GM13976 (cell line): ENCODE results near the gene ROBO1.

Experiments used
- DNase-seq: peaks from one replicate; pipeline ENCODE4 v3.0.0; 2012; ENCODE audit warnings: low spot score
- in situ Hi-C: fragments of 300-500 bp; cut with MboI; formaldehyde crosslinking; loops from one replicate; pipeline ENCODE4 v1.12.0; 2022; ENCODE audit warnings: low sequenced_read_pairs, mixed read lengths, inconsistent platforms; ENCODE audit not compliant: unreplicated experiment
- TF ChIP-seq, protein P1 (sequence below): IDR thresholded peaks from 2 replicates; pipeline ENCODE4 v1.5.1; 2012; ENCODE audit warnings: borderline replicate concordance, mild to moderate bottlenecking; ENCODE audit not compliant: insufficient read depth; ENCODE audit errors: extremely low read depth, missing control alignments, control extremely low read depth

The ROBO1 gene

DNA sequence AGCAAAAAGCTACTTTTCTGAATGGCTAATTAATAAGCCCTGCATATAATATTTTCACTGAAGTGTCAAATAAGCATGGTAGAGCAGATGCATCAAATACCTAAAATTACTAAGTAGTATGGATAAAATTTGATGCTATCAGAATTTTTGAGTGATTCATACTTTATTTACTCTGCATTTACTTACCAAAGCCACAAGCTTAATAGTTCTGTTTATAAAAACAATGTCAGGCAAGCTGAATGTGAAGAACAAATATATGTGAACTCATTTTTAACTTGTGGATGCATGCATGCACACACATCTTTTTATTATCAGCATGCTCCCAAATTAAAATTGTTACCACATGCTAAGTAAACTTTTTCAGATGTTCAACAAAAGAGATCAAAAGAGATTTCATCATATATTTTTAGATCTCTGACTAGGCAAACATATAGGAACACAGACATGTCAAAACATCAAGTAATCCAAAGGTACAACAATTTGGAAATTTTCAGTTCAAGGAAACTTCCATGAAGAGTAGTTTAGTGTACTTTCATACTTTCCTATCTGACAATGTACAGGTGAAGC lies 969.4 kb downstream of the ROBO1 start:
- no peak for DNase-seq
- TF ChIP-seq, protein P1, sequence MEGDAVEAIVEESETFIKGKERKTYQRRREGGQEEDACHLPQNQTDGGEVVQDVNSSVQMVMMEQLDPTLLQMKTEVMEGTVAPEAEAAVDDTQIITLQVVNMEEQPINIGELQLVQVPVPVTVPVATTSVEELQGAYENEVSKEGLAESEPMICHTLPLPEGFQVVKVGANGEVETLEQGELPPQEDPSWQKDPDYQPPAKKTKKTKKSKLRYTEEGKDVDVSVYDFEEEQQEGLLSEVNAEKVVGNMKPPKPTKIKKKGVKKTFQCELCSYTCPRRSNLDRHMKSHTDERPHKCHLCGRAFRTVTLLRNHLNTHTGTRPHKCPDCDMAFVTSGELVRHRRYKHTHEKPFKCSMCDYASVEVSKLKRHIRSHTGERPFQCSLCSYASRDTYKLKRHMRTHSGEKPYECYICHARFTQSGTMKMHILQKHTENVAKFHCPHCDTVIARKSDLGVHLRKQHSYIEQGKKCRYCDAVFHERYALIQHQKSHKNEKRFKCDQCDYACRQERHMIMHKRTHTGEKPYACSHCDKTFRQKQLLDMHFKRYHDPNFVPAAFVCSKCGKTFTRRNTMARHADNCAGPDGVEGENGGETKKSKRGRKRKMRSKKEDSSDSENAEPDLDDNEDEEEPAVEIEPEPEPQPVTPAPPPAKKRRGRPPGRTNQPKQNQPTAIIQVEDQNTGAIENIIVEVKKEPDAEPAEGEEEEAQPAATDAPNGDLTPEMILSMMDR = no peak
- in situ Hi-C loops = no loop called here

DNA sequence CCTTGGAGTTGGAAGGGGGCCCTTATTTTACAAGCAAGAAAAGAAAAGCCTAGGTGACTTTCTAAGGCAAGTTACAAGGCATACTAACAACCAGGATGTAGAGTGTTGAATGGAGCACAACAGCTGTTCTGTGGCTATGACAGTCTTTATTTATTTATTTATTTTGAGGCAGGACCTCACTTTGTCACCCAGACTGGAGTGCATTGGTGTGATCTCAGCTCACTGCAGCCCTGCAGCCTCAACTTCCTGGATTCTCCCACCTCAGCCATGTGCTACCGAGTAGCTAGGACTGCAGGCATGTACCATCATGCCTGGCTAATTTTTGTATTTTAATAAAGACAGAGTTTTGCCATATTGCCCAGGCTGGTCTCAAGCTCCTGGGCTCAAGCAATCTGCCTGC lies 973.4 kb downstream of the ROBO1 start:
- in situ Hi-C loops = no loop called here
- no peak for DNase-seq
- TF ChIP-seq, protein P1 = no peak

DNA sequence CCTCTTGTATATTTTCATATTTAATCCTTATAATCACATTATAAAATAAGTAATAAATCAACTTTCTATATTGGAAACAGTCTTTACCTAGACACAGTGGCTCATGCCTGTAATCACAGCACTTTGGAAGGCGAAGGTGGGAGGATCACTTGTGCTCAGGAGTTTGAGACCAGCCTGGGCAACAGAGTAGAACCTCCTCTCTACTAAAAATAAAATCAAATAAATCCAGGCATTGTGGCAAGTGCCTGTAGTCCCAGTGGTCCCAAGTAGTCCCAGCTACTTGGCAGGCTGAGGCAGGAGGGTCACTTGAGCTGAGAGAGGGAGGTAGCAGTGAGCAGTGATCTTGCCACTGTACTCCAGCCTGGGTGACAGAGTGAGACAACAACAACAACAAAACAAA lies 975.1 kb downstream of the ROBO1 start:
- in situ Hi-C loops = no loop called here
- DNase-seq = no peak
- TF ChIP-seq, protein P1 = no peak

DNA sequence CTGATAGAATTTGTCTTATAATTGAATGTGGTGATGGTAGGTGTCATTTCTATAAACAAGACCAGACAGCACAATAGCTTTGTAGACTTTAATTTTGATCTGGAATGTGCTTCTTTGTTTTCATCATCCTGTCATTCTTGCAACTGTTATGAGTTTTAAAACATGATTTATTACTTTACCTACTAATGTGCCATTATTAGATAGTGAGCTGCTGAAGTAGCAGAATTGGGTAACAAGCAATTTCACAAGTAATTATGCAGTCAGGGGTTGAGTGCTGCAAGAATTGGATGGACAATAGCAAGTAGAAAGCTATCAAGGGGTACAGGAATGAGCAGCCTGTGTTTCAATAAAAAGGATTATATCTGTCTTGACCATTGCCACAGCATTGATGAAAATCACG lies 975.6 kb downstream of the ROBO1 start:
- TF ChIP-seq, protein P1 = no peak
- in situ Hi-C loops = no loop called here
- no peak for DNase-seq

DNA sequence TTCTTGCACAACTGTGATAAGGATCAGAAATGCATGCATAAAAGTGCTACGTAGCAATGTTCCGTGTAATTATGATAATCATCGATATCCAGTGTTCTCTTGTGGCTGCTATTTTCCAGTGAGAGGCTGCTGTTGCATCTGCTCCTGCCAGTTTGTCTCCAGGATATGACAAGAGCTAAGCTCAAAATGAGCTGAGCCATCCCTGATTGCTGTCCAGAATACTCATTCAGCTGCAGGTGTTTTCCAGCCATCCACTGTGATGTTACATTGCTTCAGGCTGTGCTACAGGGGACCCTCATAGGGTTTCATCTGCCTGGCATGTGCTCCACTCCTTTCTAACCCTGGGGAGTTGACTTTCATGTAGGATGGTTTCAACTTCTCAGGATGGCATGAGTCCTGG lies 976.0 kb downstream of the ROBO1 start:
- in situ Hi-C loops = no loop called here
- TF ChIP-seq, protein P1 = no peak

DNA sequence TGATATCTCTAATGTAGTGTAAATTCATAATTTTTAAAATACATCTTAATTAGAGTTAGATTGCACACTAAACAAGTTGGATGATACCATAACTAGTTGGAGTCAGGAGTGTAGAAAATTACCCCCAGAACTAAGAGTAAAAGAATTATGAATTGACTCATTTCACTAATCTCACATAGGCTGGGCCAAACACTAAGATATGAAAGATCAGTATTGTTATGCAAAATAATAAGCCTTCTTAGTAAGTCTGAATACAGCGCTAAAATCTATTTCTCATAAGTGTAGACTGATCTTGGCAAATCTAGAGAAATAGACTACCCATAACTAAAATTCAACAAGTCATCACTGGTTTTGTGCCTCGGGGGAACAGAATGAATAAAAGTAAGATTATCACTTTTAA lies 979.0 kb downstream of the ROBO1 start:
- TF ChIP-seq, protein P1 = no peak
- in situ Hi-C loops = no loop called here
- no peak for DNase-seq

More for the DNA sequence above, 976.0 kb downstream of the ROBO1 start:
- no peak for DNase-seq

DNA sequence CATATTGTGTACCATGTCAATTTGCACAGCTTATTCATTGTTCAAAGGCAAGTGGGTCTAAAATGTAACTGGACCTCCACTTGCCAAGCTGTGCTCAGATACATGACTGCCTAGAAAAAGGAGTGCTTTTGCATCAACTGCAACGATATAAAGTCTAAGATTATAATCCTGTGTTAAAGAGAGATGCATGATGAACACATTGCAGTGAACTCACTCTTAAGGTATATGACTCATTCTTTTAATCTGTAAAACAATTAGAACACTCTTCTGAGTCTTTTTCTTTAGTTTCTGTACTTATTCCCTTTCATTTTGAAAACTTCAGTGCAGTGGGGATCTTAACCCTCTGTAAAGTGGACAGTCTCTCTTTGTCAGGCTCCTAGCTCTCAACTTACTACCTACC lies 982.8 kb downstream of the ROBO1 start:
- in situ Hi-C loops = no loop called here
- TF ChIP-seq, protein P1 = no peak
- no peak for DNase-seq
